H1 (cell line): ENCODE data around the gene UVRAG. TPM values are rescaled to one million over a fixed set of nuclear protein-coding genes. Genes with fewer than 3 reads are reported as not detected.

Source experiments
- CTCF ChIA-PET: fragments of 300-600 bp; sonication (Branson Sonifier 250); formaldehyde crosslinking; loops from one replicate; lab custom pipeline; 2021; ENCODE audit not compliant: partially characterized antibody; lab: Charles Lee
- POLR2A ChIA-PET: fragments of 300-600 bp; sonication (Branson Sonifier 250); formaldehyde crosslinking; loops from one replicate; lab custom pipeline; 2021; ENCODE audit warnings: inconsistent platforms; ENCODE audit not compliant: partially characterized antibody; lab: Charles Lee
- DNase-seq, 2 experiments: peaks; one replicate each; pipeline versions ENCODE4 v3.0.0 to v3.0.0-alpha.2; 2010 to 2022; ENCODE audit warnings: low spot score in 2 of 2, low read depth in 1 of 2, mixed read lengths in 1 of 2
- FAIRE-seq: peaks from 2 replicates; lab custom pipeline; 2011; peaks lifted over from hg19 to GRCh38; lab: Jason Lieb, UNC
- H2AFZ ChIP-seq: 2 replicates; pipeline ENCODE4 v1.8.1; 2012; ENCODE audit warnings: low read length, inconsistent platforms
- H2AK5ac ChIP-seq: 2 replicates; pipeline ENCODE4 v1.6.1; 2013; ENCODE audit warnings: low read depth, low read length
- H2BK120ac ChIP-seq: replicated peaks from 2 replicates; pipeline ENCODE3; 2013; ENCODE audit warnings: low read depth, low read length, inconsistent platforms
- H2BK12ac ChIP-seq: 2 replicates; pipeline ENCODE4 v1.6.1; 2013; ENCODE audit warnings: low read depth, low read length
- H2BK15ac ChIP-seq: 2 replicates; pipeline ENCODE4 v1.6.1; 2013; ENCODE audit warnings: low read length
- H2BK20ac ChIP-seq: 2 replicates; pipeline ENCODE4 v1.6.1; 2013; ENCODE audit warnings: low read length
- H2BK5ac ChIP-seq: 2 replicates; pipeline ENCODE4 v1.6.1; 2013; ENCODE audit warnings: low read depth, low read length
- H3K14ac ChIP-seq: 2 replicates; pipeline ENCODE4 v1.6.1; 2013; ENCODE audit warnings: inconsistent platforms; ENCODE audit not compliant: insufficient read length
- H3K18ac ChIP-seq: 2 replicates; pipeline ENCODE4 v1.6.1; 2013; ENCODE audit warnings: low read length; ENCODE audit errors: extremely low read depth
- H3K23ac ChIP-seq: 2 replicates; pipeline ENCODE4 v1.6.1; 2013; ENCODE audit warnings: inconsistent platforms; ENCODE audit not compliant: insufficient read length
- H3K23me2 ChIP-seq: 2 replicates; pipeline ENCODE4 v1.6.1; 2013; ENCODE audit warnings: low read depth, low read length
- H3K27ac ChIP-seq: 2 replicates; pipeline ENCODE4 v1.6.1; 2011; ENCODE audit warnings: low read depth, low read length, inconsistent platforms
- H3K27me3 ChIP-seq, 4 experiments: replicated peaks in 1 of 4; 1 replicate in 1 of 4; 2 replicates in 3 of 4; pipeline versions ENCODE4 v1.6.1 to v1.8.1; 2011 to 2013; ENCODE audit warnings: low read length in 3 of 4, mild to moderate bottlenecking in 3 of 4, inconsistent platforms in 2 of 4, mixed read lengths in 2 of 4, moderate library complexity in 1 of 4; ENCODE audit not compliant: control insufficient read depth in 3 of 4, insufficient read depth in 3 of 4; ENCODE audit errors: extremely low read depth in 1 of 4
- H3K36me3 ChIP-seq, 4 experiments: 2 replicates each; pipeline versions ENCODE4 v1.6.1 to v1.8.1; 2011 to 2013; ENCODE audit warnings: mild to moderate bottlenecking in 4 of 4, low read length in 3 of 4, moderate library complexity in 2 of 4, control low read depth in 1 of 4, inconsistent platforms in 1 of 4; ENCODE audit not compliant: insufficient read depth in 4 of 4, control insufficient read depth in 2 of 4
- H3K4ac ChIP-seq: replicated peaks from 2 replicates; pipeline ENCODE3; 2013; ENCODE audit warnings: low read length, low read depth, mixed read lengths, inconsistent platforms; ENCODE audit not compliant: insufficient read length
- H3K4me1 ChIP-seq, 4 experiments: replicated peaks in 1 of 4; 1 replicate in 1 of 4; 2 replicates in 3 of 4; pipeline versions ENCODE4 v1.6.1 to v1.8.1; 2011 to 2013; ENCODE audit warnings: low read length in 3 of 4, inconsistent platforms in 2 of 4, mixed read lengths in 1 of 4; ENCODE audit not compliant: insufficient read depth in 4 of 4, control insufficient read depth in 3 of 4
- H3K4me2 ChIP-seq, 2 experiments: 2 replicates each; pipeline versions ENCODE4 v1.6.1 to v1.8.1; 2011 to 2013; ENCODE audit warnings: low read depth in 2 of 2, low read length in 2 of 2, control low read depth in 1 of 2, inconsistent platforms in 1 of 2, mild to moderate bottlenecking in 1 of 2; ENCODE audit not compliant: insufficient read depth in 1 of 2
- H3K4me3 ChIP-seq, 4 experiments: fragments of 200-600, 300-600 bp in 1 of 4; sonication (generic), shearing (Covaris generic), sonication (Bioruptor Twin) in 1 of 4; 2 replicates each; pipeline versions ENCODE4 v1.5.1 to v1.8.1; 2011 to 2016; ENCODE audit warnings: low read length in 4 of 4, low read depth in 3 of 4, control low read depth in 2 of 4, inconsistent platforms in 2 of 4, mild to moderate bottlenecking in 2 of 4, mixed read lengths in 1 of 4, moderate library complexity in 1 of 4; ENCODE audit not compliant: insufficient read depth in 2 of 4; ENCODE audit errors: extremely low read depth in 1 of 4
- H3K56ac ChIP-seq: replicated peaks from 2 replicates; pipeline ENCODE3; 2013; ENCODE audit warnings: low read depth, mild to moderate bottlenecking, mixed read lengths, low read length, inconsistent platforms; ENCODE audit not compliant: insufficient read length
- H3K79me1 ChIP-seq: 2 replicates; pipeline ENCODE4 v1.6.1; 2013; ENCODE audit warnings: low read depth, low read length, control low read depth
- H3K79me2 ChIP-seq, 2 experiments: 2 replicates each; pipeline versions ENCODE4 v1.6.1 to v1.8.1; 2012 to 2013; ENCODE audit warnings: low read length in 2 of 2, mild to moderate bottlenecking in 2 of 2, inconsistent platforms in 1 of 2; ENCODE audit not compliant: insufficient read depth in 2 of 2, control insufficient read depth in 1 of 2
- H3K9ac ChIP-seq, 4 experiments: replicated peaks in 1 of 4; 1 replicate in 1 of 4; 2 replicates in 3 of 4; pipeline versions ENCODE4 v1.6.1 to v1.8.1; 2011 to 2013; ENCODE audit warnings: low read depth in 3 of 4, low read length in 3 of 4, control low read depth in 2 of 4, mild to moderate bottlenecking in 2 of 4, moderate library complexity in 2 of 4, inconsistent platforms in 1 of 4; ENCODE audit errors: extremely low read depth in 1 of 4
- H3K9me3 ChIP-seq, 2 experiments: 2 replicates each; pipeline versions ENCODE4 v1.6.1 to v1.8.1; 2012 to 2013; ENCODE audit warnings: mild to moderate bottlenecking in 2 of 2, moderate library complexity in 2 of 2, control low read depth in 1 of 2, inconsistent platforms in 1 of 2, low read depth in 1 of 2, low read length in 1 of 2, mixed read lengths in 1 of 2; ENCODE audit not compliant: insufficient read depth in 2 of 2
- H4K20me1 ChIP-seq, 2 experiments: replicated peaks in 1 of 2; 2 replicates each; pipeline versions ENCODE3 to v1.8.1; 2011 to 2013; ENCODE audit warnings: inconsistent platforms in 2 of 2, low read length in 2 of 2, mild to moderate bottlenecking in 1 of 2; ENCODE audit not compliant: insufficient read depth in 2 of 2, control insufficient read depth in 1 of 2
- H4K5ac ChIP-seq: 2 replicates; pipeline ENCODE4 v1.6.1; 2013; ENCODE audit warnings: low read length, low read depth, mixed read lengths, inconsistent platforms; ENCODE audit not compliant: insufficient read length
- H4K8ac ChIP-seq: 2 replicates; pipeline ENCODE4 v1.8.0; 2013; ENCODE audit warnings: mild to moderate bottlenecking, moderate library complexity, low read length, inconsistent platforms; ENCODE audit not compliant: insufficient read depth; ENCODE audit errors: extremely low read depth
- H4K91ac ChIP-seq: replicated peaks from 2 replicates; pipeline ENCODE3; 2013; ENCODE audit warnings: low read length, mixed read lengths, inconsistent platforms; ENCODE audit not compliant: insufficient read length
- BRCA1 ChIP-seq: IDR thresholded peaks from 2 replicates; pipeline ENCODE4 v1.6.1; 2012; ENCODE audit warnings: low read depth, low read length, improper control_type of control experiment
- CEBPB ChIP-seq: IDR thresholded peaks from 2 replicates; pipeline ENCODE4 v1.6.1; 2012; ENCODE audit warnings: low read depth, low read length
- CHD2 ChIP-seq: IDR thresholded peaks from 2 replicates; pipeline ENCODE4 v1.6.1; 2012; ENCODE audit warnings: low read length, improper control_type of control experiment
- HDAC6 ChIP-seq: IDR thresholded peaks from one replicate; pipeline ENCODE4 v1.7.1; 2012; ENCODE audit warnings: low read depth, mild to moderate bottlenecking, inconsistent platforms, low read length, moderate library complexity
- MAFK ChIP-seq: IDR thresholded peaks from 2 replicates; pipeline ENCODE4 v1.6.1; 2012; ENCODE audit warnings: low read depth, mild to moderate bottlenecking, improper control_type of control experiment, low read length
- RBBP5 ChIP-seq: IDR thresholded peaks from 2 replicates; pipeline ENCODE4 v1.7.1; 2012; ENCODE audit warnings: low read depth, mild to moderate bottlenecking, inconsistent platforms, low read length, moderate library complexity, borderline replicate concordance
- RFX5 ChIP-seq: IDR thresholded peaks from 2 replicates; pipeline ENCODE4 v1.6.1; 2011; ENCODE audit warnings: low read depth, low read length, improper control_type of control experiment, borderline replicate concordance
- TAF1 ChIP-seq: IDR thresholded peaks from 2 replicates; pipeline ENCODE4 v1.6.1; 2011; ENCODE audit warnings: mild to moderate bottlenecking, low read depth, low read length
- TAF7 ChIP-seq: optimal IDR thresholded peaks from 2 replicates; pipeline ENCODE3; 2011; ENCODE audit warnings: low read depth, mild to moderate bottlenecking, inconsistent platforms, low read length, moderate library complexity, borderline replicate concordance
- TEAD4 ChIP-seq: IDR thresholded peaks from 2 replicates; pipeline ENCODE4 v1.6.1; 2012; ENCODE audit warnings: low read depth, low read length, inconsistent platforms, mixed read lengths
- WGBS, 2 experiments: shearing (Covaris generic) in 1 of 2; methylation state at CpG; one replicate each; pipeline versions ENCODE4 v1.1.6 to v1.1.7; 2013 to 2015; ENCODE audit warnings: low lambda C conversion rate in 2 of 2, mixed read lengths in 2 of 2, inconsistent platforms in 1 of 2, low coverage in 1 of 2, missing lambda C conversion rate in 1 of 2; ENCODE audit not compliant: insufficient replicate concordance in 2 of 2, insufficient coverage in 1 of 2, insufficient read length in 1 of 2; ENCODE audit errors: extremely low coverage in 1 of 2, missing lambda C conversion rate in 1 of 2; 5-methylcytosine and 5-hydroxymethylcytosine counted together
- polyA plus RNA-seq, 7 experiments: library from polyadenylated mRNA; depleted of rRNA in 3 of 7; stranded (reverse) in 5 of 7; unstranded in 2 of 7; fragments of >200 nt in 5 of 7; fragments of 200-250 nt in 2 of 7; gene quantifications; 1 replicate in 5 of 7; 2 replicates in 1 of 7; 4 replicates in 1 of 7; pipeline versions ENCODE4 v1.2.1 to v1.2.3, GENCODE V29; 2011 to 2013; ENCODE audit warnings: missing spikeins in 2 of 7, mixed read lengths in 2 of 7
- total RNA-seq: library from RNA; stranded (reverse); fragmentation: NEBNext Ultra II Directional; extraction: Animal tissue kit (Norgen Biotek cat#: 25700); gene quantifications from 2 replicates; pipeline ENCODE4 v1.2.1, GENCODE V29; 2021
- TF ChIP-seq, protein P1 (sequence below): IDR thresholded peaks from 2 replicates; pipeline ENCODE4 v1.6.1; 2012; ENCODE audit warnings: inconsistent platforms
- TF ChIP-seq, protein P2 (sequence below): IDR thresholded peaks from 2 replicates; pipeline ENCODE4 v1.6.1; 2012; ENCODE audit warnings: low read length, inconsistent platforms

Gene UVRAG
- total and polyA plus RNA-seq, 2 of the 8 experiments (the other 6 are each of a cell fraction or from before 2014, with no cell fraction given) = 5.5 to 14.7 TPM

DNA sequence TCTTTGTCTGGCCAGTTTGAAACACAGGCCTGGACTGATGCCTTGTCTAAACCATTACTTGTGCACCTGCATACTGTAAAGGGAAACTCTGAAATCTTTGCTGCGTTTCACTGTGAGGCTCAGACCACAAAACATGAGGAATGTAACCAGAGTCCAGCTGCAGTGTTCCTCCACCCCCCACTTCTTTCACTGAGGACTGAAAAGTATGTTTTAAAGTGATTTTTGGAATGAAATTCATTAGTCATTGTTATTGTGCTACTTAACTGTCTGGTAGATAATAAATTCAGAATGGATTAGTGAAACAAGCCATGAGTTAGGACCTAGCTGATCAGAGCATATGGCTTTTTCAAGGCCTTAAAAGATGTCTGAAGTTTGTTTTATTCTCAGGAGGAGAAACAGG is 210.1 kb downstream of the UVRAG start:
- no peak overlapping the region for H2AK5ac ChIP-seq
- no peak overlapping the region for H3K27ac ChIP-seq
- H4K5ac ChIP-seq = no peak overlapping the region
- H3K14ac ChIP-seq = no peak overlapping the region
- H3K4ac ChIP-seq = no peak overlapping the region
- POLR2A ChIA-PET = no interaction called here
- H3K9me3 ChIP-seq = no peaks in the 10 kb centered on the region
- no peak overlapping the region for H2AFZ ChIP-seq
- H2BK20ac ChIP-seq = no peak overlapping the region
- DNase-seq (no peak), FAIRE-seq (no peak)
- no peak overlapping the region for H3K4me3 ChIP-seq
- CTCF ChIA-PET = interaction anchor here (1.1 to 2.1 kb wide), 3 partner anchors 12 to 127 kb away, joined by 3 to 6 read pairs (median 3); no protein-coding TSS in a partner anchor
- H2BK15ac ChIP-seq = no peak overlapping the region
- H4K91ac ChIP-seq = no peak overlapping the region
- no peak overlapping the region for H3K23ac ChIP-seq
- H2BK12ac ChIP-seq = no peak overlapping the region
- no peaks in the 10 kb centered on the region for H3K23me2 ChIP-seq
- no peak overlapping the region for H2BK5ac ChIP-seq
- H3K79me1 ChIP-seq = no peaks in the 10 kb centered on the region
- no peak overlapping the region for H4K8ac ChIP-seq
- H2BK120ac ChIP-seq = no peak overlapping the region
- H4K20me1 ChIP-seq = no peaks in the 10 kb centered on the region
- no peak overlapping the region for H3K18ac ChIP-seq
- H3K36me3 ChIP-seq = no peaks in the 10 kb centered on the region; a peak in 1 of 8 replicates
- H3K4me1 ChIP-seq = peaks cover 0 to under 1% (median 0%) of the 10 kb centered on the region in 4 experiments; a peak in 3 of 7 replicates
- no peak overlapping the region for H3K4me2 ChIP-seq
- 90% methylated on average over 1 of the region's 1 CpG; no CpG with 5 or more reads in 1 of the 2 experiments for WGBS, 2 experiments
- H3K56ac ChIP-seq = no peak overlapping the region
- no peaks in the 10 kb centered on the region for H3K79me2 ChIP-seq
- H3K9ac ChIP-seq = no peak overlapping the region
- H3K27me3 ChIP-seq = peaks cover 0 to 1% (median 0%) of the 10 kb centered on the region in 4 experiments; a peak in 1 of 7 replicates
- TF ChIP-seq MAFK = no peak
- TF ChIP-seq HDAC6 = no peak
- no peak for TF ChIP-seq RFX5
- no peak for TF ChIP-seq TAF7
- no peak for TF ChIP-seq RBBP5
- no peak for TF ChIP-seq TEAD4
- TF ChIP-seq CHD2 = no peak
- no peak for TF ChIP-seq BRCA1
- TF ChIP-seq TAF1 = no peak
- no peak for TF ChIP-seq CEBPB
- TF ChIP-seq, protein P1, sequence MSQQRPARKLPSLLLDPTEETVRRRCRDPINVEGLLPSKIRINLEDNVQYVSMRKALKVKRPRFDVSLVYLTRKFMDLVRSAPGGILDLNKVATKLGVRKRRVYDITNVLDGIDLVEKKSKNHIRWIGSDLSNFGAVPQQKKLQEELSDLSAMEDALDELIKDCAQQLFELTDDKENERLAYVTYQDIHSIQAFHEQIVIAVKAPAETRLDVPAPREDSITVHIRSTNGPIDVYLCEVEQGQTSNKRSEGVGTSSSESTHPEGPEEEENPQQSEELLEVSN = no peak
- TF ChIP-seq, protein P2, sequence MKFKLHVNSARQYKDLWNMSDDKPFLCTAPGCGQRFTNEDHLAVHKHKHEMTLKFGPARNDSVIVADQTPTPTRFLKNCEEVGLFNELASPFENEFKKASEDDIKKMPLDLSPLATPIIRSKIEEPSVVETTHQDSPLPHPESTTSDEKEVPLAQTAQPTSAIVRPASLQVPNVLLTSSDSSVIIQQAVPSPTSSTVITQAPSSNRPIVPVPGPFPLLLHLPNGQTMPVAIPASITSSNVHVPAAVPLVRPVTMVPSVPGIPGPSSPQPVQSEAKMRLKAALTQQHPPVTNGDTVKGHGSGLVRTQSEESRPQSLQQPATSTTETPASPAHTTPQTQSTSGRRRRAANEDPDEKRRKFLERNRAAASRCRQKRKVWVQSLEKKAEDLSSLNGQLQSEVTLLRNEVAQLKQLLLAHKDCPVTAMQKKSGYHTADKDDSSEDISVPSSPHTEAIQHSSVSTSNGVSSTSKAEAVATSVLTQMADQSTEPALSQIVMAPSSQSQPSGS = no peak
